DOHH2 (cell line): ENCODE measurements around the gene SLC16A10.
A peak's percentile ranks its signal among the peaks of the same experiment; 100 is the strongest.

ENCODE experiments used
- H3F3A ChIP-seq: fragments of 200-600 bp; sonication (generic), shearing (Covaris generic); 2 replicates; pipeline ENCODE4 v1.6.0; 2016; ENCODE audit warnings: antibody characterized with exemption, mild to moderate bottlenecking; ENCODE audit not compliant: control insufficient read depth, insufficient read depth
- H3K27ac ChIP-seq: fragments of 200-600 bp; sonication (generic); 2 replicates; pipeline ENCODE4 v1.5.1; 2014; ENCODE audit warnings: low read depth, mild to moderate bottlenecking, low read length, moderate library complexity
- H3K27me3 ChIP-seq: fragments of 200-600 bp; sonication (generic); 2 replicates; pipeline ENCODE4 v1.6.1; 2014; ENCODE audit warnings: mild to moderate bottlenecking, low read length, mixed read lengths; ENCODE audit not compliant: control insufficient read depth
- H3K36me3 ChIP-seq: fragments of 200-600 bp; sonication (generic); 2 replicates; pipeline ENCODE4 v1.6.1; 2014; ENCODE audit warnings: mild to moderate bottlenecking, low read length, moderate library complexity, mixed read lengths; ENCODE audit not compliant: control insufficient read depth
- H3K4me1 ChIP-seq: fragments of 200-600 bp; sonication (generic); 2 replicates; pipeline ENCODE4 v1.6.1; 2014; ENCODE audit warnings: mild to moderate bottlenecking, low read length, mixed read lengths; ENCODE audit not compliant: control insufficient read depth
- H3K4me2 ChIP-seq: fragments of 200-600 bp; sonication (generic); 2 replicates; pipeline ENCODE4 v1.6.0; 2014; ENCODE audit warnings: mild to moderate bottlenecking, low read length, moderate library complexity
- H3K4me3 ChIP-seq: fragments of 200-600 bp; sonication (generic); 2 replicates; pipeline ENCODE4 v1.5.1; 2014; ENCODE audit warnings: mild to moderate bottlenecking, low read length, mixed read lengths
- H3K79me2 ChIP-seq: fragments of 200-600 bp; sonication (generic); 2 replicates; pipeline ENCODE4 v1.6.1; 2014; ENCODE audit warnings: mild to moderate bottlenecking, low read length, mixed read lengths; ENCODE audit not compliant: control insufficient read depth
- H3K9me2 ChIP-seq: fragments of 200-600 bp; sonication (generic); replicated peaks from 2 replicates; pipeline ENCODE4 v1.6.1; 2014; ENCODE audit warnings: mild to moderate bottlenecking, low read length, mixed read lengths; ENCODE audit not compliant: control insufficient read depth
- H3K9me3 ChIP-seq: fragments of 200-600 bp; sonication (generic); 2 replicates; pipeline ENCODE4 v1.6.1; 2014; ENCODE audit warnings: antibody characterized with exemption, low read length, mixed read lengths; ENCODE audit not compliant: control insufficient read depth, insufficient read depth
- H4K20me1 ChIP-seq: fragments of 200-600 bp; sonication (generic); 2 replicates; pipeline ENCODE4 v1.6.0; 2014; ENCODE audit warnings: low read depth, mild to moderate bottlenecking, antibody characterized with exemption, low read length, moderate library complexity; ENCODE audit not compliant: control insufficient read depth, insufficient read depth
- CTCF ChIP-seq: fragments of 200-600 bp; sonication (generic); IDR thresholded peaks from one replicate; pipeline ENCODE4 v1.5.1; 2014; ENCODE audit warnings: antibody characterized with exemption, mild to moderate bottlenecking, low read depth, low read length; ENCODE audit not compliant: poor library complexity, severe bottlenecking
- EZH2phosphoT487 ChIP-seq: fragments of 200-600 bp; sonication (generic); IDR thresholded peaks from 2 replicates; pipeline ENCODE4 v1.6.1; 2017; ENCODE audit warnings: borderline replicate concordance, mild to moderate bottlenecking, antibody characterized with exemption, low read length, moderate library complexity, mixed read lengths

The SLC16A10 gene

GRCh38 chr6:111260570-111261298 is 173.4 kb downstream of the SLC16A10 start:
- peaks cover 21% of the 10 kb centered on the region for H3K4me1 ChIP-seq
- peaks cover 34% of the 10 kb centered on the region for H3K79me2 ChIP-seq
- H3K4me2 ChIP-seq: peak overlapping the region; percentile 75
- peaks cover 12% of the 10 kb centered on the region for H3K36me3 ChIP-seq
- no peak overlapping the region for H3K27ac ChIP-seq
- no peaks in the 10 kb centered on the region for H3K9me2 ChIP-seq
- peaks cover 4% of the 10 kb centered on the region; the same call in 1 of the 2 replicates for H3F3A ChIP-seq
- TF ChIP-seq CTCF (no peak), EZH2phosphoT487 (no peak)
- H4K20me1 ChIP-seq: no peaks in the 10 kb centered on the region
- peak overlapping the region; percentile 83 for H3K4me3 ChIP-seq
- H3K9me3 ChIP-seq: no peaks in the 10 kb centered on the region
- peaks cover 6% of the 10 kb centered on the region for H3K27me3 ChIP-seq

- Histone ChIP-seq H3K4me3 (no peak overlapping the region), H3K79me2 (peaks cover 48% of the 10 kb centered on the region), H3K4me2 (no peak overlapping the region), H4K20me1 (no peaks in the 10 kb centered on the region), H3K9me3 (no peaks in the 10 kb centered on the region), H3K27me3 (no peaks in the 10 kb centered on the region), H3K4me1 (peaks cover 28% of the 10 kb centered on the region), H3K9me2 (no peaks in the 10 kb centered on the region), H3K36me3 (peaks cover 41% of the 10 kb centered on the region), H3K27ac (no peak overlapping the region), H3F3A (0 out of 2 replicates have a peak, but pooled peaks cover 4% of the 10 kb centered on the region)
- TF ChIP-seq CTCF (no peak), EZH2phosphoT487 (no peak)
These were observed 176.5 kb downstream of the SLC16A10 start for GRCh38 chr6:111263837-111264236.

GRCh38 chr6:111265842-111266241 is 178.5 kb downstream of the SLC16A10 start:
- Histone ChIP-seq H3K9me3 (no peaks in the 10 kb centered on the region), H3K4me3 (no peak overlapping the region), H3K9me2 (no peaks in the 10 kb centered on the region), H4K20me1 (no peaks in the 10 kb centered on the region), H3K27me3 (no peaks in the 10 kb centered on the region), H3K4me1 (peaks cover 17% of the 10 kb centered on the region), H3K79me2 (peaks cover 45% of the 10 kb centered on the region), H3K36me3 (peaks cover 50% of the 10 kb centered on the region), H3F3A (0 out of 2 replicates have a peak, but pooled peaks cover 4% of the 10 kb centered on the region), H3K4me2 (no peak overlapping the region), H3K27ac (no peak overlapping the region)
- no peak for TF ChIP-seq CTCF
- TF ChIP-seq EZH2phosphoT487: no peak
